Colon (tissue), 2 donors: ENCODE results near the gene IFT22.
"Not testable (repeated sequence)": the region's sequence is repeated elsewhere in the genome, so short reads cannot be mapped to it uniquely, and the experiment has no call there.

Experiments used
- FAIRE-seq: peaks from 2 replicates; lab custom pipeline; 2012; peaks lifted over from hg19 to GRCh38; lab: Jason Lieb, UNC
- donor health status: control.
- donor health status: control.

Gene IFT22

GRCh38 chr7:101308245-101309085 lies 13.1 kb downstream of the IFT22 start:
- no peak for FAIRE-seq

GRCh38 chr7:101306307-101306706 lies 15.3 kb downstream of the IFT22 start:
- FAIRE-seq = no peak

GRCh38 chr7:101303102-101303701 lies 18.4 kb downstream of the IFT22 start:
- FAIRE-seq = no peak

- no peak for FAIRE-seq
These were observed 18.9 kb downstream of the IFT22 start for GRCh38 chr7:101302641-101303101.

- no peak for FAIRE-seq
These were observed 20.9 kb downstream of the IFT22 start for GRCh38 chr7:101300465-101301376.

GRCh38 chr7:101299511-101300464 lies 21.8 kb downstream of the IFT22 start:
- no peak for FAIRE-seq

- FAIRE-seq = no peak
These were observed 26.8 kb downstream of the IFT22 start for GRCh38 chr7:101294832-101295121.

- FAIRE-seq = no peak
These were observed 27.4 kb downstream of the IFT22 start for GRCh38 chr7:101294039-101294831.

GRCh38 chr7:101293069-101294021 lies 28.3 kb downstream of the IFT22 start:
- FAIRE-seq = not testable (repeated sequence)

GRCh38 chr7:101292566-101292965 lies 29.0 kb downstream of the IFT22 start:
- not testable (repeated sequence) for FAIRE-seq

- not testable (repeated sequence) for FAIRE-seq
These were observed 31.2 kb downstream of the IFT22 start for GRCh38 chr7:101290186-101291037.

GRCh38 chr7:101289687-101290086 lies 31.9 kb downstream of the IFT22 start:
- not testable (repeated sequence) for FAIRE-seq

- FAIRE-seq = no peak
These were observed 33.2 kb downstream of the IFT22 start for GRCh38 chr7:101288439-101288838.

GRCh38 chr7:101287032-101287431 lies 34.6 kb downstream of the IFT22 start:
- FAIRE-seq = no peak

- FAIRE-seq = not testable (repeated sequence)
These were observed 35.7 kb downstream of the IFT22 start for GRCh38 chr7:101285880-101286279.

GRCh38 chr7:101285171-101285570 lies 36.4 kb downstream of the IFT22 start:
- FAIRE-seq = no peak

- FAIRE-seq = not testable (repeated sequence)
These were observed 40.7 kb downstream of the IFT22 start for GRCh38 chr7:101280912-101281311.
